Activated B cell treated with CpG ODN at 0.5 μM for 24 hours (primary cell): ENCODE data around the gene OLFML2B. TPM values are rescaled to one million over a fixed set of nuclear protein-coding genes. Genes with fewer than 3 reads are reported as not detected.

Experiments used
- ATAC-seq: fragments of 200-7000 bp; cut with Tn5 transposase; one replicate; pipeline ENCODE4 v1.10.0; 2021; ENCODE audit warnings: low read depth, mild to moderate bottlenecking, moderate library complexity
- CTCF ChIA-PET: fragments of 350-600 bp; sonication (Branson Sonifier 250); formaldehyde crosslinking; loops from one replicate; lab custom pipeline; 2021; ENCODE audit warnings: antibody characterized with exemption; lab: Charles Lee
- POLR2A ChIA-PET: fragments of 350-600 bp; sonication (Branson Sonifier 250); formaldehyde crosslinking; loops from one replicate; lab custom pipeline; 2021; ENCODE audit warnings: antibody characterized with exemption; lab: Charles Lee
- DNase-seq: peaks from one replicate; pipeline ENCODE4 v3.0.0; 2022
- H3K27ac Mint-ChIP-seq: one replicate; pipeline ENCODE4 v1.8.0; 2020; ENCODE audit warnings: mixed read lengths
- H3K27me3 Mint-ChIP-seq: one replicate; pipeline ENCODE4 v1.8.0; 2021; ENCODE audit warnings: mixed read lengths
- H3K36me3 Mint-ChIP-seq: one replicate; pipeline ENCODE4 v1.8.0; 2021; ENCODE audit warnings: low read depth, mixed read lengths
- H3K4me1 Mint-ChIP-seq: one replicate; pipeline ENCODE4 v1.8.0; 2021; ENCODE audit warnings: mixed read lengths
- H3K4me3 Mint-ChIP-seq: one replicate; pipeline ENCODE4 v1.8.0; 2020; ENCODE audit warnings: mild to moderate bottlenecking, mixed read lengths
- H3K9me3 Mint-ChIP-seq: one replicate; pipeline ENCODE4 v1.8.0; 2020; ENCODE audit warnings: mixed read lengths
- CTCF ChIP-seq: fragments of 200-600 bp; IDR thresholded peaks from one replicate; pipeline ENCODE4 v1.8.0; 2022; ENCODE audit warnings: antibody characterized with exemption, mild to moderate bottlenecking
- intact Hi-C: fragments of 100-400 bp; cut with micrococcal nuclease; formaldehyde crosslinking; loops from one replicate; pipeline ENCODE4 v1.15.1; 2024
- total RNA-seq: library from RNA; stranded (reverse); gene quantifications from 2 replicates; pipeline ENCODE4 v1.2.3, GENCODE V29; 2022

The OLFML2B gene
- total RNA-seq, 1 donor from 2014 or later: not detected

DNA sequence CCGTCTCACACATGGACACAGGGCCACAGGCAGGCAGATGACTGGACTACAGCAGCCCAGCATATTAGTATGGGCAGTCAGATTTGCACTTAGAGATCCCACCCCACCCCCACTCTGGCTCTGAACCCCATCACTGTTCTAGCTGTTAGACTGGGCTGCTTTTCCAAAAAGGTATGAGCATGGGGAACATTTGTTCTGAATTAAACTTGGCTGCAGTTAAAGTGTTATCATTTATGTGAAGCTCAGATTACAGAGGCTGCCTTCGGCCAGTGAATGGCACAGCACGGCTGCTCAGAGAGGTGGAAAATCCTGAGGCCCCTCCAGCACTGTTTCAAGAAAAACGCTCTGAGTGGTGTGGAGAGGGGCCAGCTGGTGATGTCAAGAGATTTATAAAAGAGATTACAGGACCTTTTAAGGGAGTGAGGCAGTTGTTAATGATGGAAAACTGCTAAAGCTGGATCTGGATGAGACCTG, 38.9 kb upstream of the OLFML2B start:
- Mint-ChIP-seq H3K27me3 (peaks cover 38% of the 10 kb centered on the region), H3K36me3 (no peaks in the 10 kb centered on the region), H3K27ac (no peak overlapping the region), H3K4me3 (no peak overlapping the region), H3K4me1 (no peaks in the 10 kb centered on the region), H3K9me3 (no peaks in the 10 kb centered on the region)
- TF ChIP-seq CTCF: no peak
- intact Hi-C loops: no loop called here
- ChIA-PET POLR2A (no interaction called here), CTCF (no interaction called here)
- DNase-seq (no peak), ATAC-seq (no peak)

GRCh38 chr1:162060314-162060713, 36.6 kb upstream of the OLFML2B start:
- DNase-seq (no peak), ATAC-seq (no peak)
- Mint-ChIP-seq H3K27me3 (peaks cover 37% of the 10 kb centered on the region), H3K9me3 (no peaks in the 10 kb centered on the region), H3K27ac (no peak overlapping the region), H3K4me3 (no peak overlapping the region), H3K4me1 (no peaks in the 10 kb centered on the region), H3K36me3 (no peaks in the 10 kb centered on the region)
- intact Hi-C loops: no loop called here
- ChIA-PET POLR2A (no interaction called here), CTCF (no interaction called here)
- no peak for TF ChIP-seq CTCF

DNA sequence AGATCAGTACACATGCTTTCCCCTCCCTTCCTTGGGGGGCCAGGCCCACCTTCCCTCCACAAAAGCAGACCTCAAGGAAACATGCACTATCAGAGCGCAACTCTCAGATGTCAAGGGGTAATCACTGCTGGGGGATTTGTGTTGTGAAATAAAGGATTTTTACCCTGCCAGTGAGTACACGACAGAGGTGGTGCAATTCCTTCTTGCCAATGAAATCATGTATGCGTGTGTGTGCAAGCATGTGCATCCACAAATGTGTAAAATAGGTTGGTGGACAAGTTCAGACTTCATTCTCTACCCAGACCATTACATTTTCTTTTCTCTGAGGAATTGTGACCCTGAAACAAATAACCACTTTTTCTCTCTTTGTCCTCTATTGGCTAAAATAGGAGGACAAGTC, 36.1 kb upstream of the OLFML2B start:
- H3K36me3 Mint-ChIP-seq: no peaks in the 10 kb centered on the region
- ATAC-seq (no peak), DNase-seq (no peak)
- H3K4me1 Mint-ChIP-seq: no peaks in the 10 kb centered on the region
- intact Hi-C loops: loop anchor here (5.0 kb wide), 1 partner anchor 788 kb away; no protein-coding TSS in a partner anchor
- H3K27me3 Mint-ChIP-seq: peaks cover 32% of the 10 kb centered on the region
- POLR2A ChIA-PET: no interaction called here
- no peaks in the 10 kb centered on the region for H3K9me3 Mint-ChIP-seq
- no peak overlapping the region for H3K4me3 Mint-ChIP-seq
- CTCF ChIA-PET: no interaction called here
- TF ChIP-seq CTCF: no peak
- H3K27ac Mint-ChIP-seq: no peak overlapping the region

DNA sequence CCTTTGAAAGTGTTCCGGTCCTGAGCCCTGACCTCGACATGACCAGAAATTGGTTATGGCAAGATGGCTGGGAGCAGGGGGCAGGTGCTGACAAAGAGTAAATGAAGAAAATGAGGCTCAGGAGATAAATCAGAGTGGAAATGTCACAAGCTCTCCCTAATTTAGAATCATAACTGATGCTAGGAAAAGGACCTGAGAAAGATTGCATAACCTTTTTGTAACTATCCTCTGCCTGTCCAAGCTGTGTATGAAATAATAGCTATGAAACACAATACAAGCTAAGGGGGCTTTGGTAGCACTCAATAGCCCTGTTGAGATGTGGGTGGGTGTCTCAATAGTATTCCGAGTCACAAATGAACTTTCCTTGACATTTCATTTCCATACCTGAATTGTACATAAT, 32.9 kb upstream of the OLFML2B start:
- POLR2A ChIA-PET: no interaction called here
- TF ChIP-seq CTCF: no peak

GRCh38 chr1:162056043-162056442, 32.4 kb upstream of the OLFML2B start:
- ATAC-seq (peak; percentile 64), DNase-seq (no peak)
- peaks cover 24% of the 10 kb centered on the region for H3K27me3 Mint-ChIP-seq
- H3K4me3 Mint-ChIP-seq: no peak overlapping the region
- H3K4me1 Mint-ChIP-seq: no peaks in the 10 kb centered on the region
- POLR2A ChIA-PET: no interaction called here
- H3K36me3 Mint-ChIP-seq: no peaks in the 10 kb centered on the region
- CTCF ChIA-PET: interaction anchor here (0.5 to 1.5 kb wide), 6 partner anchors 14 to 557 kb away, joined by 3 to 17 read pairs (median 3); no protein-coding TSS in a partner anchor
- H3K27ac Mint-ChIP-seq: no peak overlapping the region
- intact Hi-C loops: loop anchor here (1.0 to 5.0 kb wide), 4 partner anchors 221 to 791 kb away; no protein-coding TSS in a partner anchor
- TF ChIP-seq CTCF: no peak
- H3K9me3 Mint-ChIP-seq: no peaks in the 10 kb centered on the region

More for the DNA sequence above, 32.9 kb upstream of the OLFML2B start:
- no peaks in the 10 kb centered on the region for H3K9me3 Mint-ChIP-seq
- no peaks in the 10 kb centered on the region for H3K36me3 Mint-ChIP-seq
- no peaks in the 10 kb centered on the region for H3K4me1 Mint-ChIP-seq
- DNase-seq (no peak), ATAC-seq (no peak)
- intact Hi-C loops: loop anchor here (1.0 to 5.0 kb wide), 4 partner anchors 220 to 791 kb away; no protein-coding TSS in a partner anchor
- H3K4me3 Mint-ChIP-seq: no peak overlapping the region
- CTCF ChIA-PET: interaction anchor here (0.5 to 1.5 kb wide), 6 partner anchors 14 to 556 kb away, joined by 3 to 17 read pairs (median 3); no protein-coding TSS in a partner anchor
- peaks cover 22% of the 10 kb centered on the region for H3K27me3 Mint-ChIP-seq
- no peak overlapping the region for H3K27ac Mint-ChIP-seq
